NCI-H1694 treated with DMSO at 0.1 percent for 48 hours (cell line): Measurements from ENCODE around the gene THRB.

Experiments
- DNase-seq: peaks from one replicate; lab custom pipeline; 2025; lab: John Stamatoyannopoulos, UW

The THRB gene

GRCh38 chr3:24142127-24142526, 352.5 kb downstream of the THRB start:
- no peak for DNase-seq

DNA sequence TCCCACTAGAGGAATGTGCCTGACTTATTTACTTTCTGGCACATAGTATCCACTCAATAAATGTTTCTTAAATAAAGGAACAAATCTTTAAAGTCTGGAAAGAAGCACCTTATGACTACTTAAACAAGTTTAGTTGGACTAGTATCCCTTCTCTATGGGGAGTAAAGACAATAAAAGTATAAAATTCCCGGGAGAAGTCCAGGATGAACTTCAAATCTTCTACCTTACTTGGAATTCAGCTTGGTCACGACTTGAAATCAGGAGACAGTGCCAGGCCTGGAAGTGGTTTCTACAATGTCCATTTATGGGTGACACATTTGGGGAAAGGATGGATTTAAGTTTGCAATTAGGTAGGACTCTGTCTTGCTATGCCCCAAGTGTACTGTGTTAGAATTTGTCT, 353.1 kb downstream of the THRB start:
- no peak for DNase-seq

- DNase-seq = no peak
Observed at GRCh38 chr3:24139463-24140412, 354.9 kb downstream of the THRB start.

GRCh38 chr3:24138876-24139256, 355.8 kb downstream of the THRB start:
- DNase-seq = no peak

DNA sequence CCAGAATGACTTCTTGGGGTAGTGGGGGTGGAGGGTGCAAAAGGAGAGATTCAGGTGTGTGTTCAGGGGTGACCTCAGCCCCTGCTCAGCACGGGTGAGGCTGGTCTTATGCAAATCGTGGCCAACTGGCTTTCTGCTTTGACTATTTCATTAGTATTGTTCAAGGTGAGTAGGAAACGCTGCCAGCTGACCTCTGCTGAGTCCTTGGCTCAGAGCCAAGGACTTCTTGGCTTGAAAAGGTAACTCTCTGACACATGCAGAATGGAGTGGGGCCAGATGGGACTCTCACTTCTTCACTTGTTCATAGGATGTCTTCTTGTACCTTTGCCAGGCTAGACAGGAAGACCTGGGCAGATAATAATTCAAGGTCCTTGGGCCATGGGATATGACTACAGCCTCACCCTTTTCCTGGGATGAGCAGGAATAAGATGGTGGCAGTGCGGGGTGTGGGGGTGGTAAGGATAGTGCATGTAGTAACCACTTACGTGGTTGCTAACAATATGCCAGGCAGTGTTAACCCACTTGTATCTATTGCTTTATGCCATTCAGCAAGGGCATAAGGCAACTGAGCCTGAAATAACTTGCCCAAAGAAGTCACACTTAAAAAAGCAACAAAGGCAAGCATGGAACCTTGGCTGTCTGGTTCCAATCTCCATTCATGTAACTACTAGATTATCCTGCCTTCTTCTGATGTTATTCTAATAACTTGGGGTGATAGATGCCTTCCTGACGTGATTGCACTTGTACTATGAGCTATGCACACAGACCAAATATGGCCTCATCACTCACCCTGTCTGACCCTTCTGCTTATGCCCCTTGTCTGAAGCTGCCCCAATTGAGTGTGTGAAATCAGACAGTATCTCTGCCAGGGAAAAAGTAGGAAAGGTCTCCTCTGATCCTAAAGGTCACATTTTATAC, 356.4 kb downstream of the THRB start:
- DNase-seq = no peak

DNA sequence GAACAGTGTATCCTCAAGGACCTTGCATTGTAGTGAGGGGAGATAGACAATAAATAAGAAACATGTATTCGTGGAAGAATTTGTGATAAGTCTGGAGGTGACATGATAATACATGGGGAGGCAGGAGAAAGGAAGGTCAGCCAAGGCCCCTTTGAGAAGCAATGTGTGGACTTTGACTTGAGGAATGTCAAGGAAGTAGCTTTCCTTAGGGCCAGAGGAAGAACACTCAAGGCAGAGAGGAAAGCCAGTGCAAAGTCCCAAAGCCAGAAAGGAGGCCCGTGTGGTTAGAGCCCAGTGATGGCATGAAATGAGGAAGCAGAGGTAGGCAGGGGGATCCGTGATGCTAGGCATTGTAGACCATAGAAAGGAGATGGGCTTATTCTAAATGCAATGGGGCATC, 357.3 kb downstream of the THRB start:
- DNase-seq = no peak

GRCh38 chr3:24136624-24137310, 357.9 kb downstream of the THRB start:
- DNase-seq = no peak

- DNase-seq = no peak
Observed at GRCh38 chr3:24135280-24135679, 359.4 kb downstream of the THRB start.

- no peak for DNase-seq
Observed at GRCh38 chr3:24133942-24134341, 360.7 kb downstream of the THRB start.

DNA sequence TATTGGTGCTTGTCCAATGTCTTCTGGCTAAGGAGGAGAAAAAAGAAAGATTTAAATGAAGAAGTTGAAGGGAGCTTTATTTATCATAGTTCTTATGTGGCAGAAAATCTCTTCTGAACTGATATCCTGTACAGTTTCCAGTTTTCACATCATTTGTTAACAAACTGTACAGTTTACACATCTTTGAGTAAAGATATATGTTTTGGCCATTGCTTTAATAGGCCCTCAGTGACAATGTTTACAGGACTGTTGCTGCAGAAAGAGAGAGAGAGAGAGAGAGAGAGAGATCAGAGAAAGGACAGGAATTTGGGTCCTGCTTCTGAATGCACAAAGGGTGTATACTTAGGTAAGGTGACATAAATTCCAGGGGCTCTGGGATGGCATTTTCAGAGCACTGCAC, 361.2 kb downstream of the THRB start:
- DNase-seq = no peak

DNA sequence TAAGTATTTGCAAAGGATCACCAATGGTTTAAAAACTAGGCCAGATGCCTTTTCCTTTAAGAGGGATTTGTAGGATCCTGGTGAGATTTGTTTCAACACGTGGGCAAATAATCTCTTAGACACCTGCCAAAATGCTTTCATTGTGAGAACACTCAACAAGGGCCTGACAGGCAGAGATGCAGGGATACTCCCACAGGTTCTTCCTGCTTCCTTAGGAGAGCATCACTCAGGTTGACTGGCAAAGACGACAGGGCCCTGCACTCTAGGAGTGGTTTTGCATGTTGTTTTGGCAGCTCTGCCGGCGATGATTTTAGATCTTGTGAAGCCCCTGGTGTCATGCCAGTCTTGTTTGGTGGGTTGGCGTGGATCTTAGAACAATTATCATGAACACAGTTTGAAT, 365.1 kb downstream of the THRB start:
- no peak for DNase-seq

- DNase-seq = no peak
Observed at GRCh38 chr3:24128199-24129005, 366.2 kb downstream of the THRB start.

DNA sequence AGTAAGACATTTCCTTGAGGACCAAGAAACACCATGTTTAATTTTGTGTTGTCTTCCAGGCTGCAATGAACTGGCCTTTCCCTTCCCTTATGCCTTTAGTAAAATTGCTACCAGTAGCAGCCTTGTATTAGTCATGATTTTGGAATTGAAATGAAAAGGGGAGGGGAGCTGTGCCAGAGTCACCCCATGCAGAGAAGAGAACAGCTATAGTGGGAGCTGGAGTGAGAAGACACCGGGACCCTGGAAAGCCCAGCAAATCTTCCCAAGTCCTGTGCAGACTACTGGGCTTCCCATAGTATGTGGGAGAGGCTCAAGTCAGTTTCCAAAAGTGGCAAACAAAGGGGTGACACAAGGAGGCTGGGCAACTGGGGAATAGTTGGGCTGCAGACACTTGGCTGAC, 371.1 kb downstream of the THRB start:
- no peak for DNase-seq

DNA sequence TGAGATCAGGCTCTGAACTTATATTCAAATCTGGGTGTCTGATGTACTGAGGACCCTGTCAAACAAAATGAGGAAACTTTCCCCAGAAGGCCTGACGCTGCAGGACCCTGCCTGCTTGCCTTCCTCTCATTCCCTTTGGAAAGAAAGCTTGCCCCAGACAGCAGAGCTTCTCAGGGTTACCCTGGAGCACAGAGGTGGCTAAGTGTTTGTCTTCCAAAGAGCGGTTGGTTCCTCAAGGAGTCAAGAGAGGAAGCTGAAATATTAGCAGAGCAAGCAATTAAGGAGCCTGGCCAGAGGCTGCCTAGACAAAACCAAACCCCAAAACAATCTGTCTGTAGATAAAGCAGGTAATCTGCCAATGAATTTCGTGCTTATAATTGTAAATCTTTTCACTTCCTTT, 374.2 kb downstream of the THRB start:
- DNase-seq = no peak

- DNase-seq = no peak
Observed at GRCh38 chr3:24119321-24119751, 375.3 kb downstream of the THRB start.

- no peak for DNase-seq
Observed at GRCh38 chr3:24117508-24117907, 377.1 kb downstream of the THRB start.

GRCh38 chr3:24111711-24112110, 382.9 kb downstream of the THRB start:
- DNase-seq = no peak

- no peak for DNase-seq
Observed at GRCh38 chr3:24110051-24110450, 384.6 kb downstream of the THRB start.

- no peak for DNase-seq
Observed at GRCh38 chr3:24101676-24102168, 392.9 kb downstream of the THRB start.

GRCh38 chr3:24100696-24101402, 393.8 kb downstream of the THRB start:
- no peak for DNase-seq
